Liver (tissue), 9 donors: Measurements from ENCODE around the gene CLCN2. TPM values are rescaled to one million over a fixed set of nuclear protein-coding genes. Genes with fewer than 3 reads are reported as not detected.

Source experiments
- DNase-seq: peaks from one replicate; pipeline ENCODE4 v3.0.0-alpha.2; 2017; ENCODE audit warnings: low spot score
- H3K27ac ChIP-seq, 2 donors: one replicate each; pipeline ENCODE4 v1.7.0; 2013; ENCODE audit warnings: inconsistent platforms in 2 of 2, low read length in 2 of 2, control low read depth in 1 of 2, low read depth in 1 of 2, mild to moderate bottlenecking in 1 of 2
- H3K27me3 ChIP-seq, 4 donors: one replicate each; pipeline versions ENCODE4 v1.6.1 to v1.7.0; 2013; ENCODE audit warnings: low read length in 3 of 4, inconsistent platforms in 1 of 4, mild to moderate bottlenecking in 1 of 4, moderate library complexity in 1 of 4; ENCODE audit not compliant: control insufficient read depth in 4 of 4, insufficient read depth in 4 of 4
- H3K36me3 ChIP-seq, 4 donors: one replicate each; pipeline versions ENCODE4 v1.6.1 to v1.7.0; 2013; ENCODE audit warnings: low read length in 3 of 4, mild to moderate bottlenecking in 3 of 4, low read depth in 1 of 4, moderate library complexity in 1 of 4; ENCODE audit not compliant: control insufficient read depth in 4 of 4, insufficient read depth in 3 of 4
- H3K4me1 ChIP-seq, 4 donors: one replicate each; pipeline versions ENCODE4 v1.6.1 to v1.7.0; 2013; ENCODE audit warnings: low read length in 3 of 4, mild to moderate bottlenecking in 3 of 4, moderate library complexity in 1 of 4; ENCODE audit not compliant: control insufficient read depth in 4 of 4, insufficient read depth in 4 of 4
- H3K4me3 ChIP-seq, 3 donors: one replicate each; pipeline versions ENCODE4 v1.6.1 to v1.7.0; 2013; ENCODE audit warnings: low read length in 3 of 3, control low read depth in 1 of 3, low read depth in 1 of 3, mild to moderate bottlenecking in 1 of 3
- H3K9ac ChIP-seq, 2 donors: one replicate each; pipeline ENCODE4 v1.7.0; 2013; ENCODE audit warnings: low read length in 2 of 2, mild to moderate bottlenecking in 2 of 2, moderate library complexity in 2 of 2, control low read depth in 1 of 2, low read depth in 1 of 2
- H3K9me3 ChIP-seq, 4 donors: one replicate each; pipeline versions ENCODE4 v1.6.1 to v1.7.0; 2013; ENCODE audit warnings: low read length in 3 of 4; ENCODE audit not compliant: control insufficient read depth in 4 of 4
- EGR1 ChIP-seq, 2 donors: IDR thresholded peaks; 2 replicates each; pipeline ENCODE4 v1.6.1; 2016 to 2018; ENCODE audit warnings: antibody characterized with exemption in 2 of 2, low read depth in 2 of 2
- FOXA1 ChIP-seq: IDR thresholded peaks from 2 replicates; pipeline ENCODE4 v1.6.1; 2016; ENCODE audit warnings: antibody characterized with exemption
- FOXA2 ChIP-seq: IDR thresholded peaks from 2 replicates; pipeline ENCODE4 v1.6.1; 2016; ENCODE audit warnings: antibody characterized with exemption
- GABPA ChIP-seq, 2 donors: IDR thresholded peaks in 1 of 2; conservative IDR thresholded peaks in 1 of 2; 2 replicates each; pipeline ENCODE4 v1.6.1; 2016; ENCODE audit warnings: antibody characterized with exemption in 2 of 2, mild to moderate bottlenecking in 1 of 2, moderate library complexity in 1 of 2
- HNF4A ChIP-seq, 2 donors: conservative IDR thresholded peaks; 2 replicates each; pipeline ENCODE4 v1.6.1; 2016; ENCODE audit warnings: antibody characterized with exemption in 2 of 2, mild to moderate bottlenecking in 2 of 2
- HNF4G ChIP-seq: IDR thresholded peaks from 2 replicates; pipeline ENCODE4 v1.6.1; 2016; ENCODE audit warnings: antibody characterized with exemption
- JUND ChIP-seq, 2 donors: IDR thresholded peaks; 2 replicates each; pipeline ENCODE4 v1.6.1; 2016; ENCODE audit warnings: antibody characterized with exemption in 2 of 2
- NR2F2 ChIP-seq: IDR thresholded peaks from 2 replicates; pipeline ENCODE4 v1.6.1; 2016; ENCODE audit warnings: antibody characterized with exemption
- RAD21 ChIP-seq, 2 donors: IDR thresholded peaks; 2 replicates each; pipeline ENCODE4 v1.6.1; 2016; ENCODE audit warnings: antibody characterized with exemption in 2 of 2, mild to moderate bottlenecking in 2 of 2
- RXRA ChIP-seq, 2 donors: IDR thresholded peaks; 2 replicates each; pipeline ENCODE4 v1.6.1; 2017 to 2018; ENCODE audit warnings: antibody characterized with exemption in 2 of 2, mild to moderate bottlenecking in 1 of 2
- SP1 ChIP-seq: IDR thresholded peaks from 2 replicates; pipeline ENCODE4 v1.6.1; 2018; ENCODE audit warnings: antibody characterized with exemption, mild to moderate bottlenecking
- TAF1 ChIP-seq: conservative IDR thresholded peaks from 2 replicates; pipeline ENCODE4 v1.6.1; 2016; ENCODE audit warnings: antibody characterized with exemption, mild to moderate bottlenecking
- YY1 ChIP-seq: IDR thresholded peaks from 2 replicates; pipeline ENCODE4 v1.6.1; 2016; ENCODE audit warnings: antibody characterized with exemption, mild to moderate bottlenecking
- WGBS: extraction: QIAGEN DNeasy Blood & Tissue Kit; methylation state at CpG from one replicate; pipeline ENCODE4 v1.1.7; 2013; 5-methylcytosine and 5-hydroxymethylcytosine counted together
- polyA plus RNA-seq, 2 donors: library from polyadenylated mRNA; stranded (reverse) in 1 of 2; unstranded in 1 of 2; fragments of 200-250 nt in 1 of 2; fragments of >200 nt in 1 of 2; fragmentation: Nextera tagmentation in 1 of 2; extraction: Ambion mirVana in 1 of 2; gene quantifications; one replicate each; pipeline versions ENCODE4 v1.2.1 to v1.2.3, GENCODE V29; 2013 to 2015
- total RNA-seq, 2 donors: library from RNA; depleted of rRNA; stranded (reverse); fragments of >200 nt; gene quantifications; one replicate each; pipeline ENCODE4 v1.2.3, GENCODE V29; 2014
- TF ChIP-seq, protein P1 (sequence below): IDR thresholded peaks from 2 replicates; pipeline ENCODE4 v1.6.1; 2016; ENCODE audit warnings: antibody characterized with exemption
- TF ChIP-seq, protein P2 (sequence below): IDR thresholded peaks from 2 replicates; pipeline ENCODE4 v1.6.1; 2016; ENCODE audit warnings: antibody characterized with exemption
- TF ChIP-seq, protein P3 (sequence below): fragments of 150-350 bp; IDR thresholded peaks from 2 replicates; pipeline ENCODE4 v1.5.1; 2017; ENCODE audit warnings: improper control_type of control experiment, low read depth, low read length; ENCODE audit not compliant: missing input control
- TF ChIP-seq, protein P4 (sequence below): IDR thresholded peaks from 2 replicates; pipeline ENCODE4 v1.6.1; 2016; ENCODE audit warnings: antibody characterized with exemption
- TF ChIP-seq, protein P5 (sequence below): IDR thresholded peaks from 2 replicates; pipeline ENCODE4 v1.6.1; 2016; ENCODE audit warnings: antibody characterized with exemption, mild to moderate bottlenecking
- donor health status: healthy.
- donor health status: healthy.
- donor health status: healthy.
- donor health status: healthy.
- donor health status: healthy.

The CLCN2 gene
- total and polyA plus RNA-seq, 4 donors = 1.1 to 3.9 (median 2.6) TPM

DNA sequence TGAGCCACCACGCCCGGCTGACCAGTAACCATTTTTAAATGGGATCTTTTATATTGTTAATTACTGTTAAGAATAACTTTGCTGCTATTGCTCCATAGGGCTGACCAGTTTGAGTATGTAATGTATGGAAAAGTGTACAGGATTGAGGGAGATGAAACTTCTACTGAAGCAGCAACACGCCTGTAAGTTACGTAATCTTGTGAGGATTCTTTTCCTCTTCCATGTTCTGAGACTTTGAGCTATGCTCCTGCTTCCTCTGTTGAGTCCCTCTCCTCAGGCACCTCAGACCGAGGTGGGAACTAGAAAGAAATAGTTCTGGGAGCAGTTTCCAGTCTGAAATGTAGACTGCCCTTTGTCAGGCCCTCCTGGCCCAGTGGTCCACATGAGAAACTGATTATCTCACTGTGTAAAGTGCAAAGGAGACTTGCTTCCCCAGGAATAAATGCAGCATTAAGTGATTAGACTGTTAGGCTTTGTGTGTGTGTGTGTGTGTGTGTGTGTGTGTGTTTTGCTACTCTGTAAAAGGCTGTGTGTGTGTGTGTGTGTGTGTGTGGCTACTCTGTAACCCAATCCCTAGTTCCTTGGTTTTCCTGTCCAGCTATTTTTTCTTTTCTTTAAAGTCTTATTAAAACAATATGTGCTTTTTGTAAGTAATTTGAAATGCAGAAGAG is 5.3 kb upstream of the CLCN2 start:
- Histone ChIP-seq H3K9me3 (no peaks in the 10 kb centered on the region), H3K27me3 (no peaks in the 10 kb centered on the region), H3K4me3 (no peak overlapping the region), H3K36me3 (peaks cover 2 to 17% (median 4%) of the 10 kb centered on the region in 4 donors), H3K4me1 (peaks cover 2 to 36% (median 21%) of the 10 kb centered on the region in 4 donors), H3K9ac (no peak overlapping the region), H3K27ac (no peak overlapping the region)
- TF ChIP-seq GABPA (IDR thresholded peaks at IDR 0.05 in 1 of 2, conservative IDR thresholded peaks at IDR 0.05 in 1 of 2) (peak in 1 of 2 donors; percentile 21), FOXA2 (peak; percentile 9), HNF4G (no peak)
- no peak for DNase-seq
- WGBS = 89% methylated on average over 5 of the region's 5 CpGs

DNA sequence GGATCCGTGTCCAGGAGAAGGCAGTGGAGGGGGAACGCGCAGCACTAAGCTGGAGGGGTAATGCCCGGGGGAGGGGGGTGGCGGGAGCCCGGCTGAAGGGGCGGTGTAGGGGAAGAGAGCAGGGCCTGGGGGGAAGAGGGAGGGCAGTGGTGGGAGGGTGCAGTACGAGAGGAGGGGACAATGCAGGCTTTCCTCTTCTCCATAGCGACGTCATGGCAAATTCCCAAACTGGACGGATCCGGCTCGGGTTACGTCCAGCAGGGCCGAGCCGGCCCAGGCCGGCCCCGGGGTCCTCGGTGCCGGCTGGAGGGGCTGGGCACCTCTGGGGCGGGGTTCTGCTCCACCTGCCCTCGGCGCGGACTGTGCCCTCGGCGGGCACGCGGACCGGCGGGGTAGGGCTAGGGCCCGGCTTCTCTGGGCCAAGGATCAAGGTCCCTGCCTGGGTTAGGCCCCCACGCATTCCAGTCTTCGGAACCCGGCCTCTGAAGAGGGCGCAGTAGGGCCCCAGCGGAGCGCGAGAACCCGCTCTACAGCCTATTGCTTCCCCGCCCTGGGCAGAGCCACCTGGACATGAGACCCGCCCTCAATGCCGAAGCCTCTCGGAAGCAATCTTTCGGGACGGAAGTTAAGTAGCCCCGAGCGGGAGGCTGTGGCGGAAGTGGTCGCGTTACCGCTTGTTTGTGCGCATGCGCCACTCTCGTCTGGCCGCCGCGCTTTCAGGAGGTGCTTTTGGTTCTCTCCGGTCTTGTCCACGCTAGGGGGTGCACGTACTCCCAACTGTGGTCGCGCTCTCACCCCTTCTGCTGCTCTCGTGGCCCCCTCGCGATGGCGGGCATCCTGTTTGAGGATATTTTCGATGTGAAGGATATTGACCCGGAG is 1.5 kb upstream of the CLCN2 start:
- Histone ChIP-seq H3K4me1 (peaks cover 2 to 28% (median 12%) of the 10 kb centered on the region in 4 donors), H3K9me3 (no peaks in the 10 kb centered on the region), H3K36me3 (peaks cover 0 to 12% (median 2%) of the 10 kb centered on the region in 4 donors), H3K4me3 (peak overlapping the region; percentile 88 to 97 (median 96)), H3K27me3 (no peaks in the 10 kb centered on the region), H3K9ac (peak overlapping the region; percentile 92), H3K27ac (peak overlapping the region; percentile 92 to 98)
- TF ChIP-seq HNF4A (conservative IDR thresholded peaks at IDR 0.05) (peak; percentile 80 to 92), EGR1 (IDR thresholded peaks at IDR 0.05; ENCODE audit: low read depth in 2 of 2) (peak; percentile 65 to 72), RAD21 (IDR thresholded peaks at IDR 0.05) (peak; percentile 56 to 65), TAF1 (no peak), GABPA (IDR thresholded peaks at IDR 0.05 in 1 of 2, conservative IDR thresholded peaks at IDR 0.05 in 1 of 2) (peak; percentile 82 to 96), FOXA2 (no peak), YY1 (peak; percentile 44), SP1 (peak; percentile 79), FOXA1 (peak; percentile 31), JUND (IDR thresholded peaks at IDR 0.05) (no peak), HNF4G (peak; percentile 66), RXRA (IDR thresholded peaks at IDR 0.05) (peak; percentile 36 to 56), NR2F2 (no peak)
- TF ChIP-seq, protein P1, sequence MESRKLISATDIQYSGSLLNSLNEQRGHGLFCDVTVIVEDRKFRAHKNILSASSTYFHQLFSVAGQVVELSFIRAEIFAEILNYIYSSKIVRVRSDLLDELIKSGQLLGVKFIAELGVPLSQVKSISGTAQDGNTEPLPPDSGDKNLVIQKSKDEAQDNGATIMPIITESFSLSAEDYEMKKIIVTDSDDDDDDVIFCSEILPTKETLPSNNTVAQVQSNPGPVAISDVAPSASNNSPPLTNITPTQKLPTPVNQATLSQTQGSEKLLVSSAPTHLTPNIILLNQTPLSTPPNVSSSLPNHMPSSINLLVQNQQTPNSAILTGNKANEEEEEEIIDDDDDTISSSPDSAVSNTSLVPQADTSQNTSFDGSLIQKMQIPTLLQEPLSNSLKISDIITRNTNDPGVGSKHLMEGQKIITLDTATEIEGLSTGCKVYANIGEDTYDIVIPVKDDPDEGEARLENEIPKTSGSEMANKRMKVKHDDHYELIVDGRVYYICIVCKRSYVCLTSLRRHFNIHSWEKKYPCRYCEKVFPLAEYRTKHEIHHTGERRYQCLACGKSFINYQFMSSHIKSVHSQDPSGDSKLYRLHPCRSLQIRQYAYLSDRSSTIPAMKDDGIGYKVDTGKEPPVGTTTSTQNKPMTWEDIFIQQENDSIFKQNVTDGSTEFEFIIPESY = no peak
- TF ChIP-seq, protein P2, sequence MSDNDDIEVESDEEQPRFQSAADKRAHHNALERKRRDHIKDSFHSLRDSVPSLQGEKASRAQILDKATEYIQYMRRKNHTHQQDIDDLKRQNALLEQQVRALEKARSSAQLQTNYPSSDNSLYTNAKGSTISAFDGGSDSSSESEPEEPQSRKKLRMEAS = peak; percentile 82
- TF ChIP-seq, protein P3, sequence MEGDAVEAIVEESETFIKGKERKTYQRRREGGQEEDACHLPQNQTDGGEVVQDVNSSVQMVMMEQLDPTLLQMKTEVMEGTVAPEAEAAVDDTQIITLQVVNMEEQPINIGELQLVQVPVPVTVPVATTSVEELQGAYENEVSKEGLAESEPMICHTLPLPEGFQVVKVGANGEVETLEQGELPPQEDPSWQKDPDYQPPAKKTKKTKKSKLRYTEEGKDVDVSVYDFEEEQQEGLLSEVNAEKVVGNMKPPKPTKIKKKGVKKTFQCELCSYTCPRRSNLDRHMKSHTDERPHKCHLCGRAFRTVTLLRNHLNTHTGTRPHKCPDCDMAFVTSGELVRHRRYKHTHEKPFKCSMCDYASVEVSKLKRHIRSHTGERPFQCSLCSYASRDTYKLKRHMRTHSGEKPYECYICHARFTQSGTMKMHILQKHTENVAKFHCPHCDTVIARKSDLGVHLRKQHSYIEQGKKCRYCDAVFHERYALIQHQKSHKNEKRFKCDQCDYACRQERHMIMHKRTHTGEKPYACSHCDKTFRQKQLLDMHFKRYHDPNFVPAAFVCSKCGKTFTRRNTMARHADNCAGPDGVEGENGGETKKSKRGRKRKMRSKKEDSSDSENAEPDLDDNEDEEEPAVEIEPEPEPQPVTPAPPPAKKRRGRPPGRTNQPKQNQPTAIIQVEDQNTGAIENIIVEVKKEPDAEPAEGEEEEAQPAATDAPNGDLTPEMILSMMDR = peak; percentile 38
- TF ChIP-seq, protein P4, sequence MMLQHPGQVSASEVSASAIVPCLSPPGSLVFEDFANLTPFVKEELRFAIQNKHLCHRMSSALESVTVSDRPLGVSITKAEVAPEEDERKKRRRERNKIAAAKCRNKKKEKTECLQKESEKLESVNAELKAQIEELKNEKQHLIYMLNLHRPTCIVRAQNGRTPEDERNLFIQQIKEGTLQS = no peak
- TF ChIP-seq, protein P5, sequence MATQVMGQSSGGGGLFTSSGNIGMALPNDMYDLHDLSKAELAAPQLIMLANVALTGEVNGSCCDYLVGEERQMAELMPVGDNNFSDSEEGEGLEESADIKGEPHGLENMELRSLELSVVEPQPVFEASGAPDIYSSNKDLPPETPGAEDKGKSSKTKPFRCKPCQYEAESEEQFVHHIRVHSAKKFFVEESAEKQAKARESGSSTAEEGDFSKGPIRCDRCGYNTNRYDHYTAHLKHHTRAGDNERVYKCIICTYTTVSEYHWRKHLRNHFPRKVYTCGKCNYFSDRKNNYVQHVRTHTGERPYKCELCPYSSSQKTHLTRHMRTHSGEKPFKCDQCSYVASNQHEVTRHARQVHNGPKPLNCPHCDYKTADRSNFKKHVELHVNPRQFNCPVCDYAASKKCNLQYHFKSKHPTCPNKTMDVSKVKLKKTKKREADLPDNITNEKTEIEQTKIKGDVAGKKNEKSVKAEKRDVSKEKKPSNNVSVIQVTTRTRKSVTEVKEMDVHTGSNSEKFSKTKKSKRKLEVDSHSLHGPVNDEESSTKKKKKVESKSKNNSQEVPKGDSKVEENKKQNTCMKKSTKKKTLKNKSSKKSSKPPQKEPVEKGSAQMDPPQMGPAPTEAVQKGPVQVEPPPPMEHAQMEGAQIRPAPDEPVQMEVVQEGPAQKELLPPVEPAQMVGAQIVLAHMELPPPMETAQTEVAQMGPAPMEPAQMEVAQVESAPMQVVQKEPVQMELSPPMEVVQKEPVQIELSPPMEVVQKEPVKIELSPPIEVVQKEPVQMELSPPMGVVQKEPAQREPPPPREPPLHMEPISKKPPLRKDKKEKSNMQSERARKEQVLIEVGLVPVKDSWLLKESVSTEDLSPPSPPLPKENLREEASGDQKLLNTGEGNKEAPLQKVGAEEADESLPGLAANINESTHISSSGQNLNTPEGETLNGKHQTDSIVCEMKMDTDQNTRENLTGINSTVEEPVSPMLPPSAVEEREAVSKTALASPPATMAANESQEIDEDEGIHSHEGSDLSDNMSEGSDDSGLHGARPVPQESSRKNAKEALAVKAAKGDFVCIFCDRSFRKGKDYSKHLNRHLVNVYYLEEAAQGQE = peak; percentile 75
- WGBS = under 1% methylated on average over 68 of the region's 68 CpGs
- DNase-seq = peak; percentile 93
